Ureter (tissue), 1 donor: ENCODE data around the gene SRRD. TPM values are rescaled to one million over a fixed set of nuclear protein-coding genes. Genes with fewer than 3 reads are reported as not detected.
A peak's percentile ranks its signal among the peaks of the same experiment; 100 is the strongest.

Experiments
- DNase-seq: peaks from one replicate; pipeline ENCODE4 v3.0.0-alpha.2; 2020; ENCODE audit warnings: low spot score
- total RNA-seq: library from RNA; stranded (reverse); gene quantifications from one replicate; pipeline ENCODE4 v1.2.4, GENCODE V29; 2023
- donor health status: DM: yes; HTN: yes; CAD: no.

SRRD gene
- total RNA-seq, 1 donor from 2014 or later = 24.6 TPM

- no peak for DNase-seq
Measured at GRCh38 chr22:26453812-26454500, 29.7 kb upstream of the SRRD start.

GRCh38 chr22:26457661-26458272 is 25.9 kb upstream of the SRRD start:
- DNase-seq = no peak

- DNase-seq = no peak
Measured at GRCh38 chr22:26460202-26460601, 23.5 kb upstream of the SRRD start.

GRCh38 chr22:26461188-26461810 is 22.4 kb upstream of the SRRD start:
- DNase-seq = no peak

- DNase-seq = no peak
Measured at GRCh38 chr22:26462051-26462450, 21.6 kb upstream of the SRRD start.

GRCh38 chr22:26462641-26463040 is 21.0 kb upstream of the SRRD start:
- DNase-seq = no peak

GRCh38 chr22:26463101-26463661 is 20.5 kb upstream of the SRRD start:
- no peak for DNase-seq

GRCh38 chr22:26463688-26464087 is 20.0 kb upstream of the SRRD start:
- DNase-seq = no peak

GRCh38 chr22:26464312-26464711 is 19.4 kb upstream of the SRRD start:
- DNase-seq = no peak

- DNase-seq = no peak
Measured at GRCh38 chr22:26466196-26466595, 17.5 kb upstream of the SRRD start.

GRCh38 chr22:26470807-26471206 is 12.9 kb upstream of the SRRD start:
- no peak for DNase-seq

- peak; percentile 64 for DNase-seq
Measured at GRCh38 chr22:26471522-26471921, 12.2 kb upstream of the SRRD start.

- no peak for DNase-seq
Measured at GRCh38 chr22:26474682-26475081, 9.0 kb upstream of the SRRD start.

- no peak for DNase-seq
Measured at GRCh38 chr22:26476705-26477340, 6.9 kb upstream of the SRRD start.

GRCh38 chr22:26477341-26477731 is 6.3 kb upstream of the SRRD start:
- no peak for DNase-seq

GRCh38 chr22:26479043-26479791 is 4.5 kb upstream of the SRRD start:
- no peak for DNase-seq

GRCh38 chr22:26479792-26480610 is 3.7 kb upstream of the SRRD start:
- no peak for DNase-seq

- DNase-seq = no peak
Measured at GRCh38 chr22:26480611-26480932, 3.1 kb upstream of the SRRD start.

GRCh38 chr22:26481112-26481693 is 2.5 kb upstream of the SRRD start:
- DNase-seq = no peak

GRCh38 chr22:26481694-26482093 is 2.0 kb upstream of the SRRD start:
- DNase-seq = no peak

- DNase-seq = no peak
Measured at GRCh38 chr22:26482161-26482560, 1.5 kb upstream of the SRRD start.
